ENCODE data around the gene TEDC2. TPM values are rescaled to one million over a fixed set of nuclear protein-coding genes. Genes with fewer than 3 reads are reported as not detected.
"Not testable (repeated sequence)": the region's sequence is repeated elsewhere in the genome, so short reads cannot be mapped to it uniquely, and the experiment has no call there.

The TEDC2 gene, protein sequence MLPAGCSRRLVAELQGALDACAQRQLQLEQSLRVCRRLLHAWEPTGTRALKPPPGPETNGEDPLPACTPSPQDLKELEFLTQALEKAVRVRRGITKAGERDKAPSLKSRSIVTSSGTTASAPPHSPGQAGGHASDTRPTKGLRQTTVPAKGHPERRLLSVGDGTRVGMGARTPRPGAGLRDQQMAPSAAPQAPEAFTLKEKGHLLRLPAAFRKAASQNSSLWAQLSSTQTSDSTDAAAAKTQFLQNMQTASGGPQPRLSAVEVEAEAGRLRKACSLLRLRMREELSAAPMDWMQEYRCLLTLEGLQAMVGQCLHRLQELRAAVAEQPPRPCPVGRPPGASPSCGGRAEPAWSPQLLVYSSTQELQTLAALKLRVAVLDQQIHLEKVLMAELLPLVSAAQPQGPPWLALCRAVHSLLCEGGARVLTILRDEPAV
- total RNA-seq = 8.4 TPM

DNA sequence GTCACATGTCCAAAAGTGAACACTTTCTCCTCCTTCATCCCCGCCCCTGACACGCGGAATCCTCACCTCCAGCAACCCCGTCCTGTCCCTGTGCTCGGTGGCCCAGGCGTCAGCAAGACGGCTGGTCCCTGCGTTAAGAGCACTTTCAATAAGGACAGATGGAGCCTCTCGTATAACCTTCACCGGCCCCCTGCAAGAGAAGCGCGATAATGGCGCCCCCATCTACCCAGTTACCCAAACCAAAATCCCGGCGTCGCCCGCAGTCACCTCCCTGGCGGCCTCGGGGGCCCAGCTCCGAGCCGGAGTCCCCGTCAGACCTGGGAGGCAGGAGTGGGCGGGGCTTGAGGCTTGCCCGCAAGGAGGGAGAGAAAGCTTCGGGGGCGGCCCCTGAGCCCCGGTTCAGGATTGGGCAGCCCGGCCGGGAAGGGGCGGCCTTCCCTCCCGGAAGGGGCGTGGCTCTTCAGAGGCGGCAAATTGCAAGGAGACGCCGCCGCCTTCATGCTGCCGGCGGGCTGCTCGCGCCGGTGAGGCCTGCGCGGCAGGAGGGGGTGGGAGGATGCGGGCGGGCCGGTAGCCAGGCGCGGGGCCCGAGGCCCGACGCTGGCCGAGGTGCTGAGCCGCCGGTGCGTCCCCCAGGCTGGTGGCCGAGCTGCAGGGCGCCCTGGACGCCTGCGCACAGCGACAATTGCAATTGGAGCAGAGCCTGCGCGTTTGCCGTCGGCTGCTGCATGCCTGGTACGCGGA lies at the start of gene TEDC2:
TEDC2 (plus strand) TSS at position 463 of the 744 bp plus-strand sequence; CDS start at position 499, 36 bp downstream.
- DNase-seq = peak; percentile 92

DNA sequence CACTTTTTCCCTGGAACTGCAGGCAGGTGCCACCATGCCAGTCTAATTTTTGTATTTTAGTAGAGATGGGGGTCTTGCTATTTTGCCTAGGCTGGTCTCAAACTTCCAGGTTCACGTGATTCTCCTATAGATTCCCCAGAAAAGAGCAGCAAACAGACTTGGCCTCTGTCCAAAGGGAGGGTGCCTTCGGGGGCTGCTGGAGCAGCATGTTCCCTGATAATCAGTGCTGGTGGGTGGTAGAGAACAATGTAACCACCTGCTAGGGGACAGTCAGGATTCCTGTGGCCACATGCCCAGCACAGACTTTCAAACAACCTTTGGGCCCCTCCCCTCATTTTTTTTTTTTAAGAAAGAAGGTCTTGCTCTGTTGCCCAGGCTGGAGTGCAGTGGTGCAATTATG lies 44.8 kb upstream of the TEDC2 start:
- DNase-seq = no peak

DNA sequence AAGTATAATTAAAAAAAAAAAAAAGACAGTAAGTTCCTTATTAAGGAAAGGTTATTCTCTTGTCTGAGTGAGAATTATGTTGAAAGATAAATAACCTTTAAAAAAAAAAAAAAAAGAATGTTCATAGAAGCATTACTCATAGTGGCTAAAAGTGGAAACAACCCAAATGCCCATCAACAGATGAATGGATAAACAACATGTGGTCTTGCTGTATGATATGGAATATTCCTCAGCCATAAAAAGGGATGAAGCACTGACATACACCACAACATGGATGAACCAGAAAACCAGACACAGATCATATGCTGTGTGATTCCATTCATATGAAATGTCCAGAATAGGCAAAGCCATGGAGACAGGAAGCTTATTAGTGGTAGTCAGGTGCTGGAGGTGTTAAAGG lies 39.9 kb upstream of the TEDC2 start:
- no peak for DNase-seq

DNA sequence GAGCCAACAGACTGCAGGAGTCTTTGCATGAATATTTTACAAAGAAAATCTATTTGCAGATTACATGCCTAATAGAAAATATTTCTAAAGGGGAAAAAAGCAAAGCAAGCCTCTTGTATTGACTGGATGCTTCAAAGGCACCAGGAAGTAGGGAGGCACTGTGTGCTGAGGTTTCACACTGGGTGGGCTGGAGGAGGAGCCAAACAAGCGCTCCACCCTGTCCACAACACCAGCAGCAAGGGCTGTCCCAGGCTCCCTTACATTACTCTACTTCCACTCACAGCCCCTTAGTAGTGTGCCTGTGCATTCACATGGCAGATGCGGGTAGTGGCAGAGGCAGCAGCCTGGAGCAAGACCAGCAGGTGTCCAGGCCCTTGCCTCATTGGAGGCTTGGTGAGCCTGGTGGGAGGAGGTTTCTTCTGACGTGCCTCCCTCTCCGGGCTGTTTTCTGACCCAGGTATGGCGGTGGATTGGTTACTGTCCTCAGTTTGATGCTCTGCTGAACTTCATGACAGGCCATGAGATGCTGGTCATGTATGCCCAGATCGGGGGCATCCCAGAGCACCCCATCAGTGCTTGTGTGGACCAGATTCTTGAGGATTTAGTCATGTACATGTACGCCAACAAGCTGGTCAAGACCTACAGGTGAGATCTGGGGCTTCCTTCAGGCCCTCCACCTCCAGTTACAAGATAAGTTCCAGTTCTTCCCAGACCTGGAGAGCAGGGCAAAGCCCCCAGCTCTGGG lies 37.6 kb upstream of the TEDC2 start:
- DNase-seq = no peak

DNA sequence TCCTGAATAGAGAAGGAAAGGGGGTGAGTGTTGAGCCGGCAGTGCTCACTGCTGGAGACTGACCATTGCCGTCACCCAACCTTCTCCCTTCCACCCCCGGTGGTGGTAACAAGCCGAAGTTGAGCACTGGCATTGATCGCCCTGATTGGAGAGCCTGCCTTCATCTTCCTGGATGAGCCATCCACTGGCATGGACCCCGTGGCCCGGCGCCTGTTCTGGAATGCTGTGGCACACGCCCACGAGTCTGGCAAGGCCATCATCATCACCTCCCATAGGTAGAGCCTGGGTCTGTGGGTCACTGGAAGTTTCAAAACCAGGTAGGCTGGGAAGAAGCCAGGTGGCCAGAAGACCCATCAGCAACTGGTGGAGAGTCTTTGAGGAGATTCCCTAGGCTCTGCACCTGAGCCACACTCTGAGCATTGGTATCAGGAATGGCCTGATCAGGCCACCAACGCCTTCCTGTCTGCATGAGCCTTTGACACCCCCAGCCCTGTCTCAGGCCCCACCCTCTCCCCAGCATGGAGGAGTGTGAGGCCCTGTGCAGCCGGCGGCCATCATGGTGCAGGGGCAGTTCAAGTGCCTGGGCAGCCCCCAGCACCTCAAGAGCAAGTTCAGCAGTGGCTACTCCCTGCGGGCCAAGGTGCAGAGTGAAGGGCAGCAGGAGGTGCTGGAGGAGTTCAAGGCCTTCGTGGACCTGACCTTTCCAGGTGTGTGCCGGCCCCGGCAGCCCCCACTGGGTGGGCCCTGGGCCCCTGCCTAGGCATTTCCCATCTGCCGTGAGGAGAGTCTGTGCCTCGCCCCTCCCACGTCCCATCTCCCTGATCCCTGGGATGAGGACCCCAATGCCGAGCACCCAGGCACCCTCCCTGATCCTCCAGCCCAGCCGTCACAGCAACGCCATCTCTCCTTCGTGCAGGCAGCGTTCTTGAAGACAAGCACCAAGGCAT lies 35.6 kb upstream of the TEDC2 start:
- DNase-seq = no peak

DNA sequence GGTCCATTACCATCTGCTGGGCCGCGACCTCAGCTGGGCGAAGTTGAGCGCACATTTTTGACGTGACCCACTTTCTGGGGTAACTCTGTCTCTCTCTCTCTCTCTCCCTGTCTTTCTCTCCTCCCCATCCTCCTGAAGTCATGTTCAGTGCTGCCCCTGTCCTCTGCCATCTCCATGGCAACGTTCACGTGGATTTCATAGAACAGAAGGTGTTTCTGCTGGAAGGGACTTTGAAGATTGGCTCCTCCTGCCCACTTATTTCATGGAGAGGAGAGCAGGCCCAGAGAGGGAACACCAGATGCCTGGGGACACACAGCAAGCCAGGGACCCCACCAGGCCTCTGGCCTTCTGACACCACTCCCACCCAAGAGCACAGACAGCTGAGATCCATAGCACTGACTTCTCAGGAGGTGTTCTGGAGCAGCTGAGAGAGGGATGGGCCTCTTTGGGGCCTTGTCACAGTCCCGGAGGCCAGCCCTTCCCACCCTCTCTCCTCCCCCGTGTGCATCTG lies 34.8 kb upstream of the TEDC2 start:
- no peak for DNase-seq

DNA sequence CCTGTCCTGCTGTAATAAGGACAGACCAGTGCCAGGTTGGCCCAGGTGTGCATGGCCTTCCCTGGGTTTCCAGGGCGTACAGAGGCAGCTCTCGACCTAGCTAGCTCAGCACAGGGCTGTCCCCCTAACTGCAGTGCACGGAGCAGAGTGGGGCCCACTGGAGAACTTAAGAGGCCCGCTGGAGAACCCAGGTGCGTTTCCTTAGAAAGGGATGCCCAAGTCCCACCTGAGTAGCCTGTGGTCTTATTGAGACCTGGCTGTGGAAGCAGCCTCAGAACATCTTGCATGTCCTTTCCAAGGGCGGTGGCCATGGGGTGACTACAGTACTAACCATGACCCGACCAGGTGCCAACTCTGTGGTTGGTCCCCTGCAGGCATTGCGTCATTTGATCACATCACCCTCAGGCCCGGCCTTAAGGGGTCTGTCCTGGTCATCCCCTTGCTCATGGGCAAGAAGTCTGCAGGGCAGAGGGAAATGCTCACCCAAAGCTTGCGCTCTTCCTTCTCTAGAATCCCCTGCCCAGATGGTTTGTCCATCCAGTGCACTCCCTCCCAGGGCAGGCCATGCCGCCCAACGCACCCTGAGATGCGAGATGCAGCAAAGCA lies 34.0 kb upstream of the TEDC2 start:
- DNase-seq = no peak

DNA sequence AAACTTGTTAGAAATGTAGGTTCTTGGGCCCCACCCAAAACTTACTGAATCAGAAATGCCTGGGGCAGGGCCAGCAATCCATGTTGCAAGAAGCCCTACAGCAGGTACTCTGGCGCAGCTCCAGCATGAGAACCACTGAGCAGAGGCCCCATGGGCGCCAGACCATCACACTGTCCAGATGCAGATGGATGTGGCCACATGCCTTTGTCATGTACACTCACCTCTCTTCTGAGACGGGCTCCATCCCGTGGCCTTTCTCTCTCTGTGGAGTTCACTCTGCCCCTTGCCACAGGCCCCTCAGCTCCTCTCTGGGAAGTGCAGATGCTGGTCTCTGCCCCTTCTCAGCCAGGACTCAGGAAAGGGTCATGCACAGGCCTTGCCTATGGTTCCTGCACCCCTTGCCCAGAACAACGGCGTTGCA lies 33.0 kb upstream of the TEDC2 start:
- no peak for DNase-seq

DNA sequence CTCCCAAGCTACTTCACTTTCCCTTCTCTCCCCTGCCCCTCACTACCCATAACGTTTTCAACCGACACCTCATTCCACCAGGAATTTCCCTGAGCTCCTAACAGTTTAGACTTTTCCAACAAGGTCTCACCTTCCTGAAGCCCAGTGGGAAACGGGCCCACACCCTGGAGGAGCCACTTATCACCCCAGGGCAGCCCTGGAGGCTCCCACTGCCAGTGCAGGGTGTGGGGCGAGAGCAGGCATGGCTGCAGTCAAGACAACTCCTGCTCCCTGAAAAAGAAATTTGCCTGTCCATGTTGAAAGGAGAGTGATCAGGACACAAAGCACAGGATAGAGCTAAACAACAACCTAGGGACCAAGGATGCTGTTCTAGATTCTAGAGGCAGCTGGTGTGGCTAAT lies 32.4 kb upstream of the TEDC2 start:
- no peak for DNase-seq

DNA sequence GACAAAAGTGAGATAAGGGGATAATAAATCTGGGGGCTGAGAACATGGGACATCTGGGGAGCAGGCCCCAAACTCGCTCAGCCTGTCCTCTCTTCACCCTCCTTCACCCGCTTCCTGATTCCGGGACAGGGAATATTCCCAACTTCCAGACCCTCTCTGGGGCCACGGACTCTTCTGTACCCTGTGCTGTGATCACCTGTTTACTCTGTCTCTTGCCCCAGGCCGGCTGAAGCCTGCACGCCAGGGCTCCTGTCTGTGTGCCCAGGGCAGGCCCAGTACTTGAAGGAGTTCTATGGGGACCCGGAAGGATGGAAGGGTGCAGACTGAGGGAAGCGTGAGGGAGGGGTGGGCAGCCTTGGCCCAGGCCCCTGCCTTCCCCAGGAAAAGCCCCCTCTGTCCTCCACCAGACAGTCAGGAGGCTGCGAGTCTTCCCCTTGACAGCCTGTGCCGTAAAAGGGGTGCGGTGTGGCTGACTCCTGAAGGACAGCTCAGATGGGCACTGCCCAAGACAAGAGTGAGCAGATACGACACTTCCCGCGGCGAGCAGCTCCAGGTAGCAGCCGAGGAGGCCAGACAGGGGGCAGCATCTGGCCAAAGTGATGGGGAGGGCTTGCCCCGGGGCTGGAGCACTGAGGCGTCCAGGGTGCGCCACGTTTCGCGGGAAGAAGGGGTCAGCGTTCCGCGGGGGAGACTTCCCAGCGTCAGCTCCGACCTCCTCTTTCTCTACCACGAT lies 31.7 kb upstream of the TEDC2 start:
- DNase-seq = peak; percentile 16

DNA sequence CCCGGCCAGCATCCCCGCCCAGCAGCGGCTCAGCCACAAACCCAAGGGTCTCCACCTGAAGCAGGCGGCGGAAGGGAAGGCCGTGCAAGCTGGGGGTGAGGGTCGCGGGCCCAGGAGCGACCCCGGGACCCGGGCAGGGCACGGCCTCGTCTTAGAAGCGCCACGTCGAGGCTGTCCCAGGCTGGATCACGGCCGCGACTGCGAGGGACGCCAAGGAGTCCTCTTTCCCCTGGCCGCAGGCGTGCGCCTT lies 31.2 kb upstream of the TEDC2 start:
- no peak for DNase-seq

DNA sequence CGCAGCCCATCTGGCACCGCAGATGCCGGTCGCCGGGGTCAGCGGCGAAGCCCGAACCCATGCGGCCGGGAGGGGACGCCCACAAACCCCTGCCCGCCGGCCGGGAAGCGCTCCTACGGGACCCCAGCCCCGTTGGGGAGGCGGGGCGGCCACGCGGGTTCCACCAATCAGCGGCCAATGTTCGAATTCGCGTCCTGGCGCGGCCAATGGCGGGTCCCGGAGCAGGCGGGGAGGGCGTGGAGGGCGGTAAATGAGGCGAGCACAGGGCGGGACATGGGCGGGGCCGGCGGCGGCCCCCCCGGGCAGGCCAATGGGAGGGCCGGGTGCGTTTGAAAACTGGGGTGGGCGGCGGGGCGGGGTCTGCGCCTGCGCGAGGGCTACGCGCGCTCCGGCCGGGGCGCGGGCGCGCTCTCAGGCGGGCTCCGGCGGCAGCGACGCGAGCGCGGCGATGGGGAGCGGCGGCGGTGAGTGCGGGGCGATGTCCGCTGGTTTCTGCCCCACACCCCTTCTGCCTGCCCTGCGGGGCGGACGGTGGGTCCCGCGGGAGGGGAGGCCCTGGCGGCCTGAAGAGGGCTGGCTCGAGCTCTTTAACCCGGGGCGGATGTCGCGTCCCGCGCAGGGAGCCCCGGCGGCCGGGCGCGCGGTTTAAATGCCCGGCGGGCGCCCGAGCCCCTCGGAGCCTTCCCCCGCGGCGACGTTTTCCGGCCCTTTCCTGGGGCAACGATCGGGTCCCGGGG lies 30.7 kb upstream of the TEDC2 start, which contains the start of gene CCNF:
CCNF (plus strand) TSS at position 414 of the 737 bp plus-strand sequence; CDS start at position 449, 35 bp downstream.
- DNase-seq = peak; percentile 96

DNA sequence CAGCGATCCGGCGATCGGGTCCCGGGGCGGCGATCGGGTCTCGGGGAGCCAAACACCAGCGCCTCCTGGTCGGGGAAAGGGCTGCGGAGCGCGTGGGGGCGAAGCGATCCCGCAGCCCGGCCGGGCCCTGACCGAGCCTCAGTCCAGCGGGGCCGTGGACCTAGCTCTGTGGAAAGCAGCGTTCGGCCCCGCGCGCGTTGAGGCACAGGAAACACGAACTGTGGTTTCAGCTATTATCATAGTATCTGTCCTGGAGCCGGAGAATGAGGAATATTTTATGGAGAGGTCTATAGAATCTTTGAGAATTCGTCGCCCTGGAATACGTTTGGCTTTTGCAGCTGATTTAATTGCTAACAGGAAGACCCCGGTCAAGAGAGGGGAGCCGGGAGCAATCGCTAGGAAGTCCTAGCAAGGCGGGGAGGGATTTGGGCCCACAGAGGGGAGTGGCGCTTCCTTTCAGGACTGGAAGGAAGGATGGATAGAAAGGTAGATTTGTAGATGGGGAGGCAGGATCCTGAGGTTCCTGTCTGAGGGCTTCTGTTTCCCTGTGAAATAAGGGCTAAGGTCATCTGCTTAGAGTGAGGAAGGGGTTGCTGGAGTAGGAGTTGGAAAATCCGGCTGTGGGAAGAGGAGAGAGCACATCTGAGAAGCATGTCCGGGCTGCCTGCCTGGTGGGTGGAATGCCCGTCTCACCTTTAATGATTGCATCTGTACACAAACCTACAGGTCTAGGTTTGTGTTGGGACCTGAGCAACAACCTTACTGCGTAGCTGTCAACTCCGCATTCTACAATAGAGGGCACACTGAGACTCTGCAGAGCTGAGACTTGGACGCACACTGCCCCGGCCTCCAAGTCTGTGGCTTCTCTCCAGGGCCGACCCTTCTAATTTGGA lies 29.9 kb upstream of the TEDC2 start:
- DNase-seq = no peak

DNA sequence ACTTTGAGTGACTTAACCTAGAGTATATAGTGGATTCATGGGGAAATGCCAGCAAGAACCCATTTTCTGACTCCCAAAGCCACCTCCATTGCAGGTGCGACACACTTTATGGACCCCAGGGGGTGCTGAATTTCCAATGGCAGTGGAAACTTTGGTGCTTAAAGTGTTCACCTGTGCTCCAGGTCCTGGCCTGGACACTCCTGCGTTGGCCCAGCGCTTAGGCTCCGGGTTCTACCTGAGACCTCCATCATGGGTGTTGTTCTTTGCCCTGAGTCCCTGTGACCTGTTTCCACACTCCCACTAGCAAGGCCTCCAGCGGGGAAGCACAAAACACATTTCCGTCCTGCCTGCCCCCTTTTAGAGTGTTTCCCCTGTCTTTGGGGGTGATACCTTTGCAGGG lies 27.6 kb upstream of the TEDC2 start:
- no peak for DNase-seq

DNA sequence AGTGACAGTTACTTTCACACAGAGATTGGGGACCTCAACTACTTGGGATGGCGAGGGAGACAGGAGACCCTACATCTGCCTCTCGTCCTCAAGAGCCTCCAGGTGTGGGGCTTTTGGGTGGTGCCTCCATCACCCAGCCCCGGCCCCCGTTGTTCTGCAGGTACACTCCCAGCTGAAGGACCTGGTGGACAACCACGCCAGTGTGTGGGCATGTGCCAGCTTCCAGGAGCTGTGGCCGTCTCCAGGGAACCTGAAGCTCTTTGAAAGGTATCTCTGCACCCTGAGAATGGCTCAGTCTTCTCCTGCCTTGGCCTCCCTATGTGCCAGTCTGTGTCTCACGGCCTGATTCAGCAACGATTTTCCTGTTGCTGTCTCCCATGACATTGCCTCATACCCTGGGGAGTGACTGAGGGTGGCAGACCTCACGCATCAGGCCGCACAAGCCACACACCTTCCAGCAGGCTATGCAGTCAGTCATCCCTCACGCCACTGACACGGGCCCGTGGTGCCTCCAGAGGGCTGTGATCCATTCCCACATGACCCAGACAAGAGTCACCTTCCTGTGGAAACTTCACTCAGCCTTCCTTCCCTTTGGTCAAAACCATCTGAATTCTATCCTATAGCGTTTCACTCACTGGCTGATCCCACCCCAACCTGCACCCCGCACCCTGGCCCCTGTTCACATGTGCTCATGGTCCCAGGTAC lies 27.0 kb upstream of the TEDC2 start:
- DNase-seq = no peak

DNA sequence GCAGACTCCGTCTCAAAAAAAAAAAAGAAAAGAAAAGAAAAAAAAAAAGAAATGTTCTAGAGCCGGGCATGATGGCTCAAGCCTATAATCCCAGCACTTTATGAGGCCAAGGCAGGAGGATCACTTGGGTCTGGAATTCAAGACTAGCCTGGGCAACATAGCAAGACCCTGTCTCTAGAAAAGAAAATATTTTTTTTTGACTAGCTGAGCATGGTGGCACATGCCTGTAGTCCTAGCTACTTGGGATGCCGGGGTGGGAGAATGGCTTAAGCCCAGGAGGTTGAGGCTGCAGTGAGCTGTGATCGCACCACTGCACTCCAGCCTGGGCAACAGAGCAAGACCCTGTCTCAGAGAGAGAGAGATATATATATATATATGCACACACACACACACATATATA lies 24.7 kb upstream of the TEDC2 start:
- not testable (repeated sequence) for DNase-seq

DNA sequence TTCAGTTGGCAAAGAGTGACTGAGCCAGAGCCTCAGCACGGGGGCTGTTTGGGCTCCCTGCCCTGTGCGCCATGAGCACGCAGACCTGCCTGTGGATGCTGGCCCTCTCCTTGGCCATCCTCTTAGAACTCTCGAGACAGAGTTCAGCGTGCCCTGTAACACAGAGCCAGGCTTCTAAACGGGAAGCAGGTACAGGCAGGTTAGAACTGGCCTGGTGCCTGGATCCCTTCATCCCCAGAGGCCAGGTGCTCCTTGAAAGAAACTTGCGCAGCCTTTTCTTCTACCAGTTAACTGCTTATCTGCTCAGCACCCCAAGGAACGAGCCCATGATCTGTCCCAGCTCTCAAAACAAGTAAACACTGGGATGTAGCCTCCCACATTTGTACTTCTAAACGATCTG lies 23.8 kb upstream of the TEDC2 start:
- no peak for DNase-seq
